ENCODE data around the gene CAMLG. TPM values are rescaled to one million over a fixed set of nuclear protein-coding genes. Genes with fewer than 3 reads are reported as not detected.

Gene CAMLG
- total and polyA plus RNA-seq, 2 of the 13 experiments (the other 11 are each of a cell fraction or from before 2014, with no cell fraction given): 14.2 to 19.8 TPM

DNA sequence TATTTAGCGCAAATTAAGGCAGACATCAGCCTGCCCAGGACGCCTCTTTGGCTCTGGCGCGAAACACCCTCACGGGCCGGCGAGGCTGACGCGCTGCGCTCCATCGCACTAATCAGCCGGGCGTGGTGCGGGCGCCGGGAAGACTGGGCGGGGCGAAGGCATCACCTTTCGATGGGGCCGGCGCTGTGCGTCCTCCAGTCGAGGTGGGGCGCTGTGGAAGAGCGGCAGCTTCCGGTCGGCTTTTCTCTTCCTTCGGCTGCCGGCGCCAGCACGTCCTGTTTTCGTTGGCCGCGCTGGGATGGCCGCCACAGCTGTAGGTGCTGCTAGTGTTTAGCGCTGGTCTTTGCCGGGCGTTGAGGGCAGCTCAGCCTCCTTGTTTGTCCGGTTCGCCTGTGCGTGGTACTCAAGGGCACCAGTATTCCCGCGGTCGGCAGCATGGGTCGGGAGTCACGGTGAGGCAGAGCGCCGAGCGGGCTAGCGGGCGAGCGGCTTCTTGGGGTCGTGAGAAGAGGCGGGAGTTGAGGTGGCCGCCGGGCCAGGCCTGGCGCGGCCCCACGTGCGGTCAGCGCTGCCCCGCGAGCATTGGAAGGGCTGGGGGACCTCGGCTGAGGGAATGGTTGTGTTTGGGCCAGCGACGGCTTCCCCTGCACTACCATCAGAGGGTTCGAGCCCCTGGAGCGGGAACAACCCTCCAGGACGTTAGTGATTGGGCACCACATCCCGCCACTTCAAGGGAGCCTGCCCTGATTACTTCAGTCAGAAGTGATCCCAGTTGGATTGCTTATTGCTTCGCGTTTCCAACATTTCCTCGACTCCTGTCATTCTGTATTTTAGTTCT, 20.4 kb downstream of the CAMLG start, which contains the start of gene DDX46 (continued):
- TF ChIP-seq, protein P1, sequence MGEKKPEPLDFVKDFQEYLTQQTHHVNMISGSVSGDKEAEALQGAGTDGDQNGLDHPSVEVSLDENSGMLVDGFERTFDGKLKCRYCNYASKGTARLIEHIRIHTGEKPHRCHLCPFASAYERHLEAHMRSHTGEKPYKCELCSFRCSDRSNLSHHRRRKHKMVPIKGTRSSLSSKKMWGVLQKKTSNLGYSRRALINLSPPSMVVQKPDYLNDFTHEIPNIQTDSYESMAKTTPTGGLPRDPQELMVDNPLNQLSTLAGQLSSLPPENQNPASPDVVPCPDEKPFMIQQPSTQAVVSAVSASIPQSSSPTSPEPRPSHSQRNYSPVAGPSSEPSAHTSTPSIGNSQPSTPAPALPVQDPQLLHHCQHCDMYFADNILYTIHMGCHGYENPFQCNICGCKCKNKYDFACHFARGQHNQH (CRISPR knock-in tag; IDR thresholded peaks at IDR 0.05): peak; percentile 87
- TF ChIP-seq RCOR2 (CRISPR knock-in tag; IDR thresholded peaks at IDR 0.05) (no peak), U2AF2 (IDR thresholded peaks at IDR 0.05; ENCODE audit: low read depth, low read length) (0 out of 2 replicates have a peak, but pooled peaks have one; percentile 68), HNRNPH1 (optimal IDR thresholded peaks at IDR 0.05; ENCODE audit: low read depth, low read length) (no peak), MXD4 (CRISPR knock-in tag; IDR thresholded peaks at IDR 0.05) (peak; percentile 86; the same call in 1 of the 2 replicates), PRMT3 (CRISPR knock-in tag; IDR thresholded peaks at IDR 0.05; ENCODE audit: borderline replicate concordance, low read depth) (no peak), ZBTB42 (CRISPR knock-in tag; IDR thresholded peaks at IDR 0.05) (0 out of 2 replicates have a peak, but pooled peaks have one; percentile 64), FOXA3 (CRISPR knock-in tag; IDR thresholded peaks at IDR 0.05) (peak; percentile 71), ZNF589 (CRISPR knock-in tag; conservative IDR thresholded peaks at IDR 0.05) (peak; percentile 80; the same call in 1 of the 2 replicates), ZNF207 (IDR thresholded peaks at IDR 0.05; ENCODE audit: borderline replicate concordance) (no peak), GATAD2A (CRISPR knock-in tag; IDR thresholded peaks at IDR 0.05) (peak; percentile 82), CBX1 (IDR thresholded peaks at IDR 0.05; ENCODE audit: low read depth) (peak; percentile 85), HOXA7 (CRISPR knock-in tag; IDR thresholded peaks at IDR 0.05) (no peak), ZNF644 (CRISPR knock-in tag; IDR thresholded peaks at IDR 0.05; ENCODE audit: low read depth) (peak; percentile 40; the same call in 1 of the 2 replicates), TOPORS (CRISPR knock-in tag; IDR thresholded peaks at IDR 0.05) (no peak), ZNF510 (CRISPR knock-in tag; IDR thresholded peaks at IDR 0.05; ENCODE audit: low read depth) (peak; percentile 96; the same call in 1 of the 2 replicates)
- TF ChIP-seq, protein P2, sequence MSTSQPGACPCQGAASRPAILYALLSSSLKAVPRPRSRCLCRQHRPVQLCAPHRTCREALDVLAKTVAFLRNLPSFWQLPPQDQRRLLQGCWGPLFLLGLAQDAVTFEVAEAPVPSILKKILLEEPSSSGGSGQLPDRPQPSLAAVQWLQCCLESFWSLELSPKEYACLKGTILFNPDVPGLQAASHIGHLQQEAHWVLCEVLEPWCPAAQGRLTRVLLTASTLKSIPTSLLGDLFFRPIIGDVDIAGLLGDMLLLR (CRISPR knock-in tag; IDR thresholded peaks at IDR 0.05): no peak
- TF ChIP-seq, protein P3, sequence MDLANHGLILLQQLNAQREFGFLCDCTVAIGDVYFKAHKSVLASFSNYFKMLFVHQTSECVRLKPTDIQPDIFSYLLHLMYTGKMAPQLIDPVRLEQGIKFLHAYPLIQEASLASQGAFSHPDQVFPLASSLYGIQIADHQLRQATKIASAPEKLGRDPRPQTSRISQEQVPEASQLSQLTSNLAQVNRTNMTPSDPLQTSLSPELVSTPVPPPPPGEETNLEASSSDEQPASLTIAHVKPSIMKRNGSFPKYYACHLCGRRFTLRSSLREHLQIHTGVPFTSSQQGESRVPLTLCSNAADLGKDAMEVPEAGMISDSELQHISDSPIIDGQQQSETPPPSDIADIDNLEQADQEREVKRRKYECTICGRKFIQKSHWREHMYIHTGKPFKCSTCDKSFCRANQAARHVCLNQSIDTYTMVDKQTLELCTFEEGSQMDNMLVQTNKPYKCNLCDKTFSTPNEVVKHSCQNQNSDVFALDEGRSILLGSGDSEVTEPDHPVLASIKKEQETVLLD (CRISPR knock-in tag; IDR thresholded peaks at IDR 0.05; ENCODE audit: low read depth): peak; percentile 65; the same call in 1 of the 2 replicates
- TF ChIP-seq, protein P4, sequence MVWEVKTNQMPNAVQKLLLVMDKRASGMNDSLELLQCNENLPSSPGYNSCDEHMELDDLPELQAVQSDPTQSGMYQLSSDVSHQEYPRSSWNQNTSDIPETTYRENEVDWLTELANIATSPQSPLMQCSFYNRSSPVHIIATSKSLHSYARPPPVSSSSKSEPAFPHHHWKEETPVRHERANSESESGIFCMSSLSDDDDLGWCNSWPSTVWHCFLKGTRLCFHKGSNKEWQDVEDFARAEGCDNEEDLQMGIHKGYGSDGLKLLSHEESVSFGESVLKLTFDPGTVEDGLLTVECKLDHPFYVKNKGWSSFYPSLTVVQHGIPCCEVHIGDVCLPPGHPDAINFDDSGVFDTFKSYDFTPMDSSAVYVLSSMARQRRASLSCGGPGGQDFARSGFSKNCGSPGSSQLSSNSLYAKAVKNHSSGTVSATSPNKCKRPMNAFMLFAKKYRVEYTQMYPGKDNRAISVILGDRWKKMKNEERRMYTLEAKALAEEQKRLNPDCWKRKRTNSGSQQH (CRISPR knock-in tag; IDR thresholded peaks at IDR 0.05; ENCODE audit: low read depth): no peak; the same call in 1 of the 2 replicates
- TF ChIP-seq, protein P5, sequence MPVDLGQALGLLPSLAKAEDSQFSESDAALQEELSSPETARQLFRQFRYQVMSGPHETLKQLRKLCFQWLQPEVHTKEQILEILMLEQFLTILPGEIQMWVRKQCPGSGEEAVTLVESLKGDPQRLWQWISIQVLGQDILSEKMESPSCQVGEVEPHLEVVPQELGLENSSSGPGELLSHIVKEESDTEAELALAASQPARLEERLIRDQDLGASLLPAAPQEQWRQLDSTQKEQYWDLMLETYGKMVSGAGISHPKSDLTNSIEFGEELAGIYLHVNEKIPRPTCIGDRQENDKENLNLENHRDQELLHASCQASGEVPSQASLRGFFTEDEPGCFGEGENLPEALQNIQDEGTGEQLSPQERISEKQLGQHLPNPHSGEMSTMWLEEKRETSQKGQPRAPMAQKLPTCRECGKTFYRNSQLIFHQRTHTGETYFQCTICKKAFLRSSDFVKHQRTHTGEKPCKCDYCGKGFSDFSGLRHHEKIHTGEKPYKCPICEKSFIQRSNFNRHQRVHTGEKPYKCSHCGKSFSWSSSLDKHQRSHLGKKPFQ (CRISPR knock-in tag; IDR thresholded peaks at IDR 0.05; ENCODE audit: insufficient replicate concordance): peak; percentile 94
- TF ChIP-seq, protein P6, sequence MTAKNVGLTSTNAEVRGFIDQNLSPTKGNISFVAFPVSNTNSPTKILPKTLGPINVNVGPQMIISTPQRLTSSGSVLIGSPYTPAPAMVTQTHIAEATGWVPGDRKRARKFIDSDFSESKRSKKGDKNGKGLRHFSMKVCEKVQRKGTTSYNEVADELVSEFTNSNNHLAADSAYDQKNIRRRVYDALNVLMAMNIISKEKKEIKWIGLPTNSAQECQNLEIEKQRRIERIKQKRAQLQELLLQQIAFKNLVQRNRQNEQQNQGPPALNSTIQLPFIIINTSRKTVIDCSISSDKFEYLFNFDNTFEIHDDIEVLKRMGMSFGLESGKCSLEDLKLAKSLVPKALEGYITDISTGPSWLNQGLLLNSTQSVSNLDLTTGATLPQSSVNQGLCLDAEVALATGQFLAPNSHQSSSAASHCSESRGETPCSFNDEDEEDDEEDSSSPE (CRISPR knock-in tag; IDR thresholded peaks at IDR 0.05): peak; percentile 86
